Liver (tissue), 9 donors: ENCODE results near the gene ENTPD8. TPM values are rescaled to one million over a fixed set of nuclear protein-coding genes. Genes with fewer than 3 reads are reported as not detected.

ENCODE experiments used
- DNase-seq: peaks from one replicate; pipeline ENCODE4 v3.0.0-alpha.2; 2017; ENCODE audit warnings: low spot score
- H3K27ac ChIP-seq, 2 donors: one replicate each; pipeline ENCODE4 v1.7.0; 2013; ENCODE audit warnings: inconsistent platforms in 2 of 2, low read length in 2 of 2, control low read depth in 1 of 2, low read depth in 1 of 2, mild to moderate bottlenecking in 1 of 2
- H3K27me3 ChIP-seq, 4 donors: one replicate each; pipeline versions ENCODE4 v1.6.1 to v1.7.0; 2013; ENCODE audit warnings: low read length in 3 of 4, inconsistent platforms in 1 of 4, mild to moderate bottlenecking in 1 of 4, moderate library complexity in 1 of 4; ENCODE audit not compliant: control insufficient read depth in 4 of 4, insufficient read depth in 4 of 4
- H3K36me3 ChIP-seq, 4 donors: one replicate each; pipeline versions ENCODE4 v1.6.1 to v1.7.0; 2013; ENCODE audit warnings: low read length in 3 of 4, mild to moderate bottlenecking in 3 of 4, low read depth in 1 of 4, moderate library complexity in 1 of 4; ENCODE audit not compliant: control insufficient read depth in 4 of 4, insufficient read depth in 3 of 4
- H3K4me1 ChIP-seq, 4 donors: one replicate each; pipeline versions ENCODE4 v1.6.1 to v1.7.0; 2013; ENCODE audit warnings: low read length in 3 of 4, mild to moderate bottlenecking in 3 of 4, moderate library complexity in 1 of 4; ENCODE audit not compliant: control insufficient read depth in 4 of 4, insufficient read depth in 4 of 4
- H3K4me3 ChIP-seq, 3 donors: one replicate each; pipeline versions ENCODE4 v1.6.1 to v1.7.0; 2013; ENCODE audit warnings: low read length in 3 of 3, control low read depth in 1 of 3, low read depth in 1 of 3, mild to moderate bottlenecking in 1 of 3
- H3K9ac ChIP-seq, 2 donors: one replicate each; pipeline ENCODE4 v1.7.0; 2013; ENCODE audit warnings: low read length in 2 of 2, mild to moderate bottlenecking in 2 of 2, moderate library complexity in 2 of 2, control low read depth in 1 of 2, low read depth in 1 of 2
- H3K9me3 ChIP-seq, 4 donors: one replicate each; pipeline versions ENCODE4 v1.6.1 to v1.7.0; 2013; ENCODE audit warnings: low read length in 3 of 4; ENCODE audit not compliant: control insufficient read depth in 4 of 4
- FOXA1 ChIP-seq: IDR thresholded peaks from 2 replicates; pipeline ENCODE4 v1.6.1; 2016; ENCODE audit warnings: antibody characterized with exemption
- FOXA2 ChIP-seq: IDR thresholded peaks from 2 replicates; pipeline ENCODE4 v1.6.1; 2016; ENCODE audit warnings: antibody characterized with exemption
- GABPA ChIP-seq, 2 donors: IDR thresholded peaks in 1 of 2; conservative IDR thresholded peaks in 1 of 2; 2 replicates each; pipeline ENCODE4 v1.6.1; 2016; ENCODE audit warnings: antibody characterized with exemption in 2 of 2, mild to moderate bottlenecking in 1 of 2, moderate library complexity in 1 of 2
- HNF4A ChIP-seq, 2 donors: conservative IDR thresholded peaks; 2 replicates each; pipeline ENCODE4 v1.6.1; 2016; ENCODE audit warnings: antibody characterized with exemption in 2 of 2, mild to moderate bottlenecking in 2 of 2
- HNF4G ChIP-seq: IDR thresholded peaks from 2 replicates; pipeline ENCODE4 v1.6.1; 2016; ENCODE audit warnings: antibody characterized with exemption
- JUND ChIP-seq, 2 donors: IDR thresholded peaks; 2 replicates each; pipeline ENCODE4 v1.6.1; 2016; ENCODE audit warnings: antibody characterized with exemption in 2 of 2
- NR2F2 ChIP-seq: IDR thresholded peaks from 2 replicates; pipeline ENCODE4 v1.6.1; 2016; ENCODE audit warnings: antibody characterized with exemption
- RAD21 ChIP-seq, 2 donors: IDR thresholded peaks; 2 replicates each; pipeline ENCODE4 v1.6.1; 2016; ENCODE audit warnings: antibody characterized with exemption in 2 of 2, mild to moderate bottlenecking in 2 of 2
- RXRA ChIP-seq, 2 donors: IDR thresholded peaks; 2 replicates each; pipeline ENCODE4 v1.6.1; 2017 to 2018; ENCODE audit warnings: antibody characterized with exemption in 2 of 2, mild to moderate bottlenecking in 1 of 2
- YY1 ChIP-seq: IDR thresholded peaks from 2 replicates; pipeline ENCODE4 v1.6.1; 2016; ENCODE audit warnings: antibody characterized with exemption, mild to moderate bottlenecking
- WGBS: extraction: QIAGEN DNeasy Blood & Tissue Kit; methylation state at CpG from one replicate; pipeline ENCODE4 v1.1.7; 2013; 5-methylcytosine and 5-hydroxymethylcytosine counted together
- polyA plus RNA-seq, 2 donors: library from polyadenylated mRNA; stranded (reverse) in 1 of 2; unstranded in 1 of 2; fragments of 200-250 nt in 1 of 2; fragments of >200 nt in 1 of 2; fragmentation: Nextera tagmentation in 1 of 2; extraction: Ambion mirVana in 1 of 2; gene quantifications; one replicate each; pipeline versions ENCODE4 v1.2.1 to v1.2.3, GENCODE V29; 2013 to 2015
- total RNA-seq, 2 donors: library from RNA; depleted of rRNA; stranded (reverse); fragments of >200 nt; gene quantifications; one replicate each; pipeline ENCODE4 v1.2.3, GENCODE V29; 2014
- TF ChIP-seq, protein P1 (sequence below): fragments of 150-350 bp; IDR thresholded peaks from 2 replicates; pipeline ENCODE4 v1.5.1; 2017; ENCODE audit warnings: improper control_type of control experiment, low read depth, low read length; ENCODE audit not compliant: missing input control
- TF ChIP-seq, protein P2 (sequence below): IDR thresholded peaks from 2 replicates; pipeline ENCODE4 v1.6.1; 2016; ENCODE audit warnings: antibody characterized with exemption
- donor health status: healthy.
- donor health status: healthy.
- donor health status: healthy.
- donor health status: healthy.
- donor health status: healthy.

The ENTPD8 gene
- total and polyA plus RNA-seq, 4 donors, result 1.6 to 6.2 (median 4.9) TPM

DNA sequence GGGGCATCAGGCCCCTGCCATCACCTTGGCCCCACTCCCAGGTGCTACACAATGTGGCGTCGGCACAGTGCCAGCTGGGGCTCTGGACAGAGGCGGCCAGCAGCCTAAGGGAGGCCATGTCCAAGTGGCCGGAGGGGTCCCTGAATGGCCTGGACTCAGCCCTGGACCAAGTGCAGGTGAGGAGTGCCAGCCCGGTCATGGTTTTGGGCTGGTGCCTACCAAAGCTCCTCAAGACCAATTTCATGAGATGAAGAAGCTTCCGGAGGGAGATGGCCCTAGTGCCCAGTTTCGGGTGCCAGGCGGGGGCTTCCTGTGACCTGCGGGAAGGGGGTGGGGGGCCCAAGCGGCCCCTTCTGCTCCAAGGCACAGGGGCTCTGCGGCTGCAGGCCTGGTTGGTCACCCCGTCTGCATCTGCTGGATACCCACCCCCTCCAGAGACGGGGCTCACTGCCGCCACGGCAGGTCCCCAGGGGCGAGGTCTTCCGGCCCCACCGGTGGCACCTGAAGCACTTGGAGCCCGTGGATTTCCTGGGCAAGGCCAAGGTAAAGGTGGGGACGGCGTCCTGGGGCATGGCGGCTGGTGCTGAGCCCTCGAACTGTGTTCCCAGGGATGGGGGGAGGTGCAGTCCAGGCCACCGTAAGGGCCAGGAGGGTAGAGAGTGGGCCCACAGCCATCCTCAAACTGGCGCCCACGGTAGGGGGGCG is 12.2 kb downstream of the ENTPD8 start:
- H3K4me3 ChIP-seq, result no peak overlapping the region
- H3K27ac ChIP-seq, result no peak overlapping the region
- WGBS, result 88% methylated on average over 27 of the region's 27 CpGs
- H3K36me3 ChIP-seq, result no peaks in the 10 kb centered on the region
- no peak for TF ChIP-seq NR2F2
- TF ChIP-seq FOXA1, result no peak
- TF ChIP-seq HNF4A (conservative IDR thresholded peaks at IDR 0.05), result no peak
- no peak for TF ChIP-seq HNF4G
- TF ChIP-seq YY1, result no peak
- TF ChIP-seq, protein P1, sequence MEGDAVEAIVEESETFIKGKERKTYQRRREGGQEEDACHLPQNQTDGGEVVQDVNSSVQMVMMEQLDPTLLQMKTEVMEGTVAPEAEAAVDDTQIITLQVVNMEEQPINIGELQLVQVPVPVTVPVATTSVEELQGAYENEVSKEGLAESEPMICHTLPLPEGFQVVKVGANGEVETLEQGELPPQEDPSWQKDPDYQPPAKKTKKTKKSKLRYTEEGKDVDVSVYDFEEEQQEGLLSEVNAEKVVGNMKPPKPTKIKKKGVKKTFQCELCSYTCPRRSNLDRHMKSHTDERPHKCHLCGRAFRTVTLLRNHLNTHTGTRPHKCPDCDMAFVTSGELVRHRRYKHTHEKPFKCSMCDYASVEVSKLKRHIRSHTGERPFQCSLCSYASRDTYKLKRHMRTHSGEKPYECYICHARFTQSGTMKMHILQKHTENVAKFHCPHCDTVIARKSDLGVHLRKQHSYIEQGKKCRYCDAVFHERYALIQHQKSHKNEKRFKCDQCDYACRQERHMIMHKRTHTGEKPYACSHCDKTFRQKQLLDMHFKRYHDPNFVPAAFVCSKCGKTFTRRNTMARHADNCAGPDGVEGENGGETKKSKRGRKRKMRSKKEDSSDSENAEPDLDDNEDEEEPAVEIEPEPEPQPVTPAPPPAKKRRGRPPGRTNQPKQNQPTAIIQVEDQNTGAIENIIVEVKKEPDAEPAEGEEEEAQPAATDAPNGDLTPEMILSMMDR, result no peak
- peaks cover under 1 to 5% (median 2%) of the 10 kb centered on the region in 4 donors for H3K4me1 ChIP-seq
- H3K9me3 ChIP-seq, result no peaks in the 10 kb centered on the region
- no peak overlapping the region for H3K9ac ChIP-seq
- DNase-seq, result no peak
- H3K27me3 ChIP-seq, result no peaks in the 10 kb centered on the region

DNA sequence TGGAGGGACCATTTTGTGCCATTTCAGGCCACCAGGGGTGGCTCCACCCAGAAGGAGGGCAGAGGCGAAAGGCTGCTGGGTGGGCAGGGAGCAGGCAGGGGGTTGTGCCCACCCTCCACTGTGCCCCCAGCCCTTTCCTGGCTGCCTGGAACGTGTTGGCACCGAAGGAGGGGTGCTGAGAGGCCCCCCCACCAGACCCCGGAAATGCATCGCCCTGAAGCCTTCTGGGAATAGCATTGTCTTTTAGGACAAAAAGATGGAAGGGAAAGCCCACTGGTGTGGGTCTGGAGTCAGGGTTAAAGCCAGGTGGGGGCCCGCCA is 12.9 kb downstream of the ENTPD8 start:
- Histone ChIP-seq H3K9ac (no peak overlapping the region), H3K4me1 (peaks cover 2 to 8% (median 5%) of the 10 kb centered on the region in 4 donors), H3K27me3 (no peaks in the 10 kb centered on the region), H3K36me3 (no peaks in the 10 kb centered on the region), H3K9me3 (no peaks in the 10 kb centered on the region), H3K27ac (no peak overlapping the region), H3K4me3 (no peak overlapping the region)
- WGBS, result 87% methylated on average over 6 of the region's 6 CpGs
- DNase-seq, result no peak
- TF ChIP-seq FOXA1 (no peak), JUND (IDR thresholded peaks at IDR 0.05) (no peak), GABPA (IDR thresholded peaks at IDR 0.05 in 1 of 2, conservative IDR thresholded peaks at IDR 0.05 in 1 of 2) (no peak), FOXA2 (no peak), RXRA (IDR thresholded peaks at IDR 0.05) (no peak), RAD21 (IDR thresholded peaks at IDR 0.05) (no peak)
- TF ChIP-seq, protein P2, sequence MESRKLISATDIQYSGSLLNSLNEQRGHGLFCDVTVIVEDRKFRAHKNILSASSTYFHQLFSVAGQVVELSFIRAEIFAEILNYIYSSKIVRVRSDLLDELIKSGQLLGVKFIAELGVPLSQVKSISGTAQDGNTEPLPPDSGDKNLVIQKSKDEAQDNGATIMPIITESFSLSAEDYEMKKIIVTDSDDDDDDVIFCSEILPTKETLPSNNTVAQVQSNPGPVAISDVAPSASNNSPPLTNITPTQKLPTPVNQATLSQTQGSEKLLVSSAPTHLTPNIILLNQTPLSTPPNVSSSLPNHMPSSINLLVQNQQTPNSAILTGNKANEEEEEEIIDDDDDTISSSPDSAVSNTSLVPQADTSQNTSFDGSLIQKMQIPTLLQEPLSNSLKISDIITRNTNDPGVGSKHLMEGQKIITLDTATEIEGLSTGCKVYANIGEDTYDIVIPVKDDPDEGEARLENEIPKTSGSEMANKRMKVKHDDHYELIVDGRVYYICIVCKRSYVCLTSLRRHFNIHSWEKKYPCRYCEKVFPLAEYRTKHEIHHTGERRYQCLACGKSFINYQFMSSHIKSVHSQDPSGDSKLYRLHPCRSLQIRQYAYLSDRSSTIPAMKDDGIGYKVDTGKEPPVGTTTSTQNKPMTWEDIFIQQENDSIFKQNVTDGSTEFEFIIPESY, result no peak

DNA sequence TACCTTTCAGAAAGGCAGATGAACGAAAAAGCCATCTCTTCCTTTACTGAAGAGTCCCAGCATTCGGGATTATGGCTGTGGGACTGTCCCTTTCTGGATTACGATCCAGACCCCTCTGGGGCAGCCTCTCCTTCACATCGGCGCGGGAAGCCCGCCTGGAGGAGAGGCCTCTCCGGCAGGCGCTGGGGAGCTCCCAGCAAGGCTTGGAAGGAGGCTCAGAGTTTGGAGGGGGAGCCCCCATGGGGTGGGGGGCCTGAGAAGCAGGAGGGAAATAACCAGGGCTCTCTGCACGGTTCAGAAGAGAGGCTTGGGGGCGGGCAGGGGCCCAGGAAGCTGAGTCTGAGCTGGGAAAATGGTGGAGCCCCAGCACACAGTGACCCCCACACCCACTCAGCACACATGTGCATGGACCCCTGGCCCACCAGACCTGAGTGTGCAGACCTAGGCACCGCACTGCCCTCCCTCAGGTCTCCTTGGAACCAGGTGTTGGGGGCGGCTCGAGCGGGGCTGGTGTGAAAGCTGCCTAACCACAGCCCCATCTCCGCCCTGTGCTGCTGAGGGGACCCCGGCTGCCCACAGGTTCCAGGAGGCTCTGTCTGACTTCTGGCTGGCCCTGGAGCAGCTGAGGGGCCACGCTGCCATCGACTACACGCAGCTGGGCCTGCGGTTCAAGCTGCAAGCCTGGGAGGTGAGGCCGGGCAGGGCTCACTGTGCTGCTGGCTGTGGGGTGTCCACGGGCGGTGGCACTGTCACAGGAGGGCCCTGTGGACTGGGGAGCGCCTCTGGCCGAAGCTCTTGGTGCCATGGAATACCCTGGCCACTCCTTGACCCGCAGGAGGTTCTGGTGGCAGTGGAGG is 13.5 kb downstream of the ENTPD8 start:
- TF ChIP-seq NR2F2 (no peak), RXRA (IDR thresholded peaks at IDR 0.05) (no peak), YY1 (no peak)
- Histone ChIP-seq H3K27me3 (no peaks in the 10 kb centered on the region), H3K36me3 (no peaks in the 10 kb centered on the region), H3K4me1 (peaks cover 2 to 8% (median 5%) of the 10 kb centered on the region in 4 donors), H3K9ac (no peak overlapping the region), H3K27ac (no peak overlapping the region), H3K4me3 (no peak overlapping the region), H3K9me3 (no peaks in the 10 kb centered on the region)
- no peak for DNase-seq
- WGBS, result 89% methylated on average over 27 of the region's 27 CpGs
